Psoas muscle (tissue), 8 donors: ENCODE data around the gene ELOVL6. TPM values are rescaled to one million over a fixed set of nuclear protein-coding genes. Genes with fewer than 3 reads are reported as not detected.
"Not testable (repeated sequence)": the region's sequence is repeated elsewhere in the genome, so short reads cannot be mapped to it uniquely, and the experiment has no call there.

Experiments
- ATAC-seq, 4 donors: fragments of 200-7000 bp; cut with Tn5 transposase; one replicate each; pipeline ENCODE4 v1.9.1; 2020; ENCODE audit warnings: moderate library complexity in 3 of 4, mild to moderate bottlenecking in 2 of 4
- DNase-seq, 2 donors: peaks; one replicate each; pipeline ENCODE4 v3.0.0-alpha.2; 2020
- H3K27ac ChIP-seq: fragments of 200-600 bp; one replicate; pipeline ENCODE4 v1.8.0; 2022
- H3K27me3 ChIP-seq, 3 donors: fragments of 200-600 bp in 1 of 3; one replicate each; pipeline versions ENCODE4 v1.6.1 to v1.8.0; 2013 to 2022; ENCODE audit warnings: low read length in 2 of 3, mild to moderate bottlenecking in 2 of 3, moderate library complexity in 1 of 3; ENCODE audit not compliant: insufficient read depth in 3 of 3
- H3K36me3 ChIP-seq, 2 donors: fragments of 200-600 bp in 1 of 2; one replicate each; pipeline versions ENCODE4 v1.6.1 to v1.8.0; 2013 to 2022; ENCODE audit warnings: low read depth in 1 of 2, mild to moderate bottlenecking in 1 of 2, moderate library complexity in 1 of 2; ENCODE audit not compliant: insufficient read depth in 1 of 2
- H3K4me1 ChIP-seq: fragments of 200-600 bp; one replicate; pipeline ENCODE4 v1.8.0; 2022
- H3K4me3 ChIP-seq: fragments of 200-600 bp; one replicate; pipeline ENCODE4 v1.8.0; 2022; ENCODE audit warnings: mild to moderate bottlenecking
- H3K9me3 ChIP-seq: fragments of 200-600 bp; one replicate; pipeline ENCODE4 v1.8.0; 2022
- CTCF ChIP-seq: fragments of 200-600 bp; IDR thresholded peaks from one replicate; pipeline ENCODE4 v1.8.0; 2022; ENCODE audit warnings: antibody characterized with exemption
- WGBS, 3 donors: extraction: QIAGEN DNeasy Blood & Tissue Kit; methylation state at CpG; one replicate each; pipeline versions ENCODE4 v1.1.6 to v1.1.7; 2013; 5-methylcytosine and 5-hydroxymethylcytosine counted together
- intact Hi-C, 2 donors: fragments of 100-400 bp; cut with DNase I; formaldehyde crosslinking; loops; one replicate each; pipeline versions ENCODE4 v1.11.0 to v1.14.2; 2022
- polyA plus RNA-seq, 3 donors: library from polyadenylated mRNA; stranded (reverse); fragments of 200-250 nt; gene quantifications; one replicate each; pipeline ENCODE4 v1.2.3, GENCODE V29; 2013
- total RNA-seq, 4 donors: library from RNA; stranded (reverse); fragmentation: NEBNext Ultra II Directional in 2 of 4; extraction: Animal tissue kit (Norgen Biotek cat#: 25700) in 2 of 4; gene quantifications; one replicate each; pipeline versions ENCODE4 v1.2.1 to v1.2.4, GENCODE V29; 2021 to 2023
- donor health status: healthy with polysubstance abuse.
- donor health status: DM: no; HTN: no; CAD: no; lungs with moderate emphysema.
- donor health status: Bipolar disorder and iron deficiency.
- donor health status: healthy.
- donor health status: DM: yes; HTN: yes; CAD: no.
- donor health status: DM: no; HTN: no; CAD: no.
- donor health status: DM: no; HTN: no; CAD: no.
- donor health status: DM: yes; HTN: yes; CAD: no.

Gene ELOVL6
- total and polyA plus RNA-seq, 7 donors, result 0.35 to 4.5 (median 0.99) TPM

GRCh38 chr4:110224142-110224541, 25.7 kb upstream of the ELOVL6 start:
- WGBS, 3 donors, result 87 to 94% (median 88%) methylated on average over 2 of the region's 2 CpGs
- intact Hi-C loops, result no loop called here
- ATAC-seq (no peak), DNase-seq (no peak)
- H3K36me3 ChIP-seq, result no peaks in the 10 kb centered on the region
- no peaks in the 10 kb centered on the region for H3K4me1 ChIP-seq
- H3K27me3 ChIP-seq, result peaks cover 0 to 4% (median 0%) of the 10 kb centered on the region in 3 donors
- H3K9me3 ChIP-seq, result no peaks in the 10 kb centered on the region
- no peak overlapping the region for H3K27ac ChIP-seq
- H3K4me3 ChIP-seq, result no peak overlapping the region
- no peak for TF ChIP-seq CTCF

- ATAC-seq, H3K4me3 ChIP-seq: not testable (repeated sequence)
Measured at GRCh38 chr4:110218935-110219334, 20.5 kb upstream of the ELOVL6 start.

GRCh38 chr4:110217181-110217580, 18.8 kb upstream of the ELOVL6 start:
- H3K9me3 ChIP-seq, H3K4me1 ChIP-seq, H3K27ac ChIP-seq, DNase-seq, H3K27me3 ChIP-seq, H3K36me3 ChIP-seq, intact Hi-C loops, ATAC-seq, H3K4me3 ChIP-seq: not testable (repeated sequence)
- 77 to 83% (median 77%) methylated on average over 4 of the region's 4 CpGs for WGBS, 3 donors

More at GRCh38 chr4:110218935-110219334, 20.5 kb upstream of the ELOVL6 start:
- intact Hi-C loops, H3K4me1 ChIP-seq, H3K27ac ChIP-seq, H3K9me3 ChIP-seq, H3K27me3 ChIP-seq, DNase-seq, H3K36me3 ChIP-seq: not testable (repeated sequence)
- WGBS, 3 donors, result 96 to 100% (median 97%) methylated on average over 1 of the region's 1 CpG

- intact Hi-C loops, result no loop called here
- H3K27ac ChIP-seq, result no peak overlapping the region
- no peak overlapping the region for H3K4me3 ChIP-seq
- no peaks in the 10 kb centered on the region for H3K4me1 ChIP-seq
- no peaks in the 10 kb centered on the region for H3K9me3 ChIP-seq
- WGBS, 3 donors, result 77 to 83% (median 80%) methylated on average over 6 of the region's 6 CpGs
- no peak for ATAC-seq
- no peaks in the 10 kb centered on the region for H3K36me3 ChIP-seq
- TF ChIP-seq CTCF, result no peak
- H3K27me3 ChIP-seq, result peaks cover 0 to under 1% (median 0%) of the 10 kb centered on the region in 3 donors
- no peak for DNase-seq
Measured at GRCh38 chr4:110216129-110216528, 17.7 kb upstream of the ELOVL6 start.

GRCh38 chr4:110211770-110212061, 13.3 kb upstream of the ELOVL6 start:
- intact Hi-C loops, result loop anchor here (2.0 to 5.0 kb wide), 2 partner anchors 159 to 161 kb away; no protein-coding TSS in a partner anchor

More at GRCh38 chr4:110211770-110212061, 13.3 kb upstream of the ELOVL6 start:
- ATAC-seq, result no peak
- H3K4me1 ChIP-seq, result no peaks in the 10 kb centered on the region
- no peak overlapping the region for H3K4me3 ChIP-seq
- no peak overlapping the region for H3K27ac ChIP-seq
- no peaks in the 10 kb centered on the region for H3K36me3 ChIP-seq
- no peak for TF ChIP-seq CTCF
- WGBS, 3 donors, result 68 to 78% (median 75%) methylated on average over 2 of the region's 2 CpGs
- no peaks in the 10 kb centered on the region for H3K9me3 ChIP-seq
- no peaks in the 10 kb centered on the region for H3K27me3 ChIP-seq
- no peak for DNase-seq
